Natural killer cell (primary cell): ENCODE measurements around the gene CYFIP2. TPM values are rescaled to one million over a fixed set of nuclear protein-coding genes. Genes with fewer than 3 reads are reported as not detected.

Source experiments
- ATAC-seq, 3 donors: fragments of 150-1000 bp in 2 of 3; fragments of 200-7000 bp in 1 of 3; cut with Tn5 transposase; 1 replicate in 1 of 3; 2 replicates in 2 of 3; pipeline ENCODE4 v1.10.0; 2021; ENCODE audit warnings: mild to moderate bottlenecking in 2 of 3, moderate library complexity in 2 of 3
- DNase-seq, 2 donors: peaks; one replicate each; pipeline versions ENCODE4 v3.0.0 to v3.0.0-alpha.2; 2013 to 2021; ENCODE audit warnings: mixed read lengths in 1 of 2
- H3K27ac ChIP-seq: one replicate; pipeline ENCODE4 v1.5.1; 2013; ENCODE audit warnings: mild to moderate bottlenecking, low read length
- H3K27me3 ChIP-seq: one replicate; pipeline ENCODE4 v1.6.1; 2013; ENCODE audit warnings: low read length; ENCODE audit not compliant: control insufficient read depth, insufficient read depth
- H3K36me3 ChIP-seq: one replicate; pipeline ENCODE4 v1.6.1; 2013; ENCODE audit warnings: low read length; ENCODE audit not compliant: control insufficient read depth, insufficient read depth
- H3K4me1 ChIP-seq: one replicate; pipeline ENCODE4 v1.6.1; 2013; ENCODE audit warnings: low read length; ENCODE audit not compliant: control insufficient read depth, insufficient read depth
- H3K4me3 ChIP-seq: one replicate; pipeline ENCODE4 v1.5.1; 2013; ENCODE audit warnings: low read length
- H3K9me3 ChIP-seq: one replicate; pipeline ENCODE4 v1.6.1; 2013; ENCODE audit warnings: low read length; ENCODE audit not compliant: control insufficient read depth, insufficient read depth
- H3K27ac Mint-ChIP-seq, 2 donors: one replicate each; pipeline ENCODE4 v1.8.0; 2022; ENCODE audit warnings: mild to moderate bottlenecking in 2 of 2, mixed read lengths in 2 of 2, moderate library complexity in 1 of 2
- H3K27me3 Mint-ChIP-seq, 2 donors: one replicate each; pipeline ENCODE4 v1.8.0; 2022; ENCODE audit warnings: low read depth in 2 of 2, mixed read lengths in 2 of 2
- H3K36me3 Mint-ChIP-seq: one replicate; pipeline ENCODE4 v1.8.0; 2022; ENCODE audit warnings: mixed read lengths
- H3K4me1 Mint-ChIP-seq, 2 donors: one replicate each; pipeline ENCODE4 v1.8.0; 2022; ENCODE audit warnings: mixed read lengths in 2 of 2
- H3K4me3 Mint-ChIP-seq: one replicate; pipeline ENCODE4 v1.8.0; 2022; ENCODE audit warnings: mild to moderate bottlenecking, moderate library complexity, mixed read lengths
- H3K9me3 Mint-ChIP-seq, 2 donors: one replicate each; pipeline ENCODE4 v1.8.0; 2022; ENCODE audit warnings: mixed read lengths in 2 of 2
- CTCF ChIP-seq: fragments of 200-600 bp; IDR thresholded peaks from one replicate; pipeline ENCODE4 v1.8.0; 2022; ENCODE audit warnings: antibody characterized with exemption
- WGBS: methylation state at CpG from one replicate; pipeline ENCODE4 v1.1.7; 2013; ENCODE audit warnings: missing lambda C conversion rate; ENCODE audit not compliant: insufficient coverage; 5-methylcytosine and 5-hydroxymethylcytosine counted together
- intact Hi-C: fragments of 100-400 bp; cut with micrococcal nuclease; formaldehyde crosslinking; loops from one replicate; pipeline ENCODE4 v1.14.2; 2022
- total RNA-seq, 4 donors: library from RNA; stranded (reverse); fragments of 120-200 nt in 1 of 4; gene quantifications; one replicate each; pipeline versions ENCODE4 v1.2.3 to v1.2.4, GENCODE V29; 2013 to 2022

CYFIP2 gene
- total RNA-seq, 3 donors from 2014 or later (not counting 1 experiment from before 2014, with no cell fraction given) = 464 to 542 (median 532) TPM

DNA sequence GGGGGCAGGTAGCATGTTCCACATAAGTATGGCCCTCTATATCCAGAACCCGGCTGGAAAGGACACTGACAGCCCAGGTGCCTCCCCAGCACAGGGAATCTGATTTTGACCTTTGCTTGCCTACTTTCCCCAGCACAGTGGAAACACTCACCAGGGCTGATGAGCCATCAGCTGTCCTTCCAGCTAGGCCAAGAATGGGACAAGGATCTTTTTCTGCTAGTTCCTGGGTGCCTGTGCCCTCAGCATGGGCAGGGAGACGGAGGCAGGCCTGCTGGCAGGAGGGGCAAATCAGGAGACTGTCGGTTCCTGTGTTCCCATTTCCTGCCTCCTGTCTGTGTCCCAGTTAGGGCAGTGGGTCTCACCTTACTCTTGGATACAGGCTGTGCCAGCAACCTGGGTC, 1.1 kb downstream of the CYFIP2 start:
- no peak for ATAC-seq
- peaks cover 76 to 83% of the 10 kb centered on the region in 2 donors for H3K4me1 Mint-ChIP-seq
- 15% methylated on average over 3 of the region's 3 CpGs for WGBS
- no peaks in the 10 kb centered on the region for H3K9me3 ChIP-seq
- H3K27ac ChIP-seq = peak overlapping the region; percentile 86
- peaks cover 5% of the 10 kb centered on the region for H3K36me3 ChIP-seq
- H3K27me3 Mint-ChIP-seq = no peaks in the 10 kb centered on the region
- H3K4me3 ChIP-seq = peak overlapping the region; percentile 55
- no peaks in the 10 kb centered on the region for H3K36me3 Mint-ChIP-seq
- peak overlapping the region; percentile 81 for H3K4me3 Mint-ChIP-seq
- intact Hi-C loops = no loop called here
- TF ChIP-seq CTCF = no peak
- no peak for DNase-seq
- H3K27ac Mint-ChIP-seq = peak overlapping the region; percentile 93 to 99
- peaks cover 69% of the 10 kb centered on the region for H3K4me1 ChIP-seq
- no peaks in the 10 kb centered on the region for H3K27me3 ChIP-seq
- H3K9me3 Mint-ChIP-seq = no peaks in the 10 kb centered on the region

GRCh38 chr5:157267761-157268480, 2.0 kb downstream of the CYFIP2 start:
- intact Hi-C loops = no loop called here
- H3K27me3 ChIP-seq = no peaks in the 10 kb centered on the region
- no peaks in the 10 kb centered on the region for H3K9me3 ChIP-seq
- H3K36me3 ChIP-seq = peaks cover 5% of the 10 kb centered on the region
- no peaks in the 10 kb centered on the region for H3K27me3 Mint-ChIP-seq
- no peak overlapping the region for H3K4me3 ChIP-seq
- WGBS = 51% methylated on average over 8 of the region's 8 CpGs
- no peaks in the 10 kb centered on the region for H3K9me3 Mint-ChIP-seq
- H3K27ac ChIP-seq = peak overlapping the region; percentile 86
- no peaks in the 10 kb centered on the region for H3K36me3 Mint-ChIP-seq
- peak overlapping the region; percentile 81 for H3K4me3 Mint-ChIP-seq
- H3K4me1 Mint-ChIP-seq = peaks cover 85 to 91% of the 10 kb centered on the region in 2 donors
- H3K4me1 ChIP-seq = peaks cover 78% of the 10 kb centered on the region
- peak overlapping the region; percentile 93 to 99 for H3K27ac Mint-ChIP-seq
- no peak for TF ChIP-seq CTCF
- ATAC-seq (no peak), DNase-seq (no peak)

DNA sequence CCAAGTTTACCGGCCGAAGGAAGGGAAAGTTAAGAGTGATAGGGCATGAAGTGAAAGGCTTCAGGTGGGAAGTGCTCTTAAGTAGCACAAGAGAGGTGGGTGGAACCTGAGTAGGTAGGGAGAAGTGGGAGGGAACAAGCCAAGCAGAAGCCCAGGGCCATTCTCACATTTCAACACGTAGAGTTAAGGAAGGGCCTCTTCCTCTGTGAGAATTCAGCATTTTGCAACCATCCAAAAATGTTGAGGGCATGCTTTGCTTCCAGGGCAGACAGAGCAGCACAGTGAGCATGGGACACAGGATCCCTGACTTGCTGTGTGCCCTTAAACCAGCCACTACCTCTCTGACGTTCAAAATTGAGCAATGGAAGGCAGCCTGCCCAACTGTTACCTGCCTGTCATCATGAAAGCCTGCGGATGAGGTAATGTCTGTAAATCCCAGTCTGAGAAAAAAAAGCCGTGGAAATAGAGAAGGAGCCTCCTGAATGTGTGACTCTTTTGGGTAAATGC, 3.3 kb downstream of the CYFIP2 start:
- intact Hi-C loops = no loop called here
- H3K4me1 Mint-ChIP-seq = peaks cover 91% of the 10 kb centered on the region in 2 donors
- H3K27me3 Mint-ChIP-seq = no peaks in the 10 kb centered on the region
- Histone ChIP-seq H3K4me3 (no peak overlapping the region), H3K9me3 (no peaks in the 10 kb centered on the region), H3K4me1 (peaks cover 91% of the 10 kb centered on the region), H3K27ac (peak overlapping the region; percentile 86), H3K36me3 (peaks cover 5% of the 10 kb centered on the region), H3K27me3 (no peaks in the 10 kb centered on the region)
- H3K36me3 Mint-ChIP-seq = no peaks in the 10 kb centered on the region
- H3K9me3 Mint-ChIP-seq = no peaks in the 10 kb centered on the region
- ATAC-seq (no peak), DNase-seq (peak in 1 of 2 donors; percentile 61)
- peak overlapping the region; percentile 93 to 99 for H3K27ac Mint-ChIP-seq
- TF ChIP-seq CTCF = no peak
- WGBS = 57% methylated on average over 6 of the region's 6 CpGs
- H3K4me3 Mint-ChIP-seq = peak overlapping the region; percentile 31
